C4-2B (cell line): Measurements from ENCODE around the gene GLCCI1.

ENCODE experiments used
- ZFX ChIP-seq: fragments of 450-650 bp; IDR thresholded peaks from 2 replicates; pipeline ENCODE4 v1.6.1; 2017
- TF ChIP-seq, protein P1 (sequence below): fragments of 450-650 bp; conservative IDR thresholded peaks from 2 replicates; pipeline ENCODE4 v1.5.1; 2017; ENCODE audit warnings: mild to moderate bottlenecking

DNA sequence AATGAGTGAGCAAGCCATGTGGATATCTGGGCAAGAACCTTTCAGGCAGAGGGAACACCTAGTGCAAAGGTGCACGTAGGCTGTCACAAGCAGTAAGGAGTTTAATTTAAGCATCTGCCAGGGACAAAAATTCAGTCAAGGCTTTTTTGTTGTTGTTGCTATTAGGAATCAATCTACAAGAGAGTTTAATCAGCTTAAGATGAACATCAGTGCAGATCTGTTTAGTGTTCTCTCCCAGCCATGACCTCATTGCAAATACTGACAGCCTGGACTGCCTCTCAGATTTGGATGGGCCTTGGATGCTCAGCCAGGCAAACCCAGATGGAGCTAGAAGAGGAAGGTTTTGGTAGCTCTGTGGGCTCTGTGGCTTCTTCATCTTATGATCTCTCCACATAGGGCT is 3.3 kb upstream of the GLCCI1 start:
- TF ChIP-seq, protein P1, sequence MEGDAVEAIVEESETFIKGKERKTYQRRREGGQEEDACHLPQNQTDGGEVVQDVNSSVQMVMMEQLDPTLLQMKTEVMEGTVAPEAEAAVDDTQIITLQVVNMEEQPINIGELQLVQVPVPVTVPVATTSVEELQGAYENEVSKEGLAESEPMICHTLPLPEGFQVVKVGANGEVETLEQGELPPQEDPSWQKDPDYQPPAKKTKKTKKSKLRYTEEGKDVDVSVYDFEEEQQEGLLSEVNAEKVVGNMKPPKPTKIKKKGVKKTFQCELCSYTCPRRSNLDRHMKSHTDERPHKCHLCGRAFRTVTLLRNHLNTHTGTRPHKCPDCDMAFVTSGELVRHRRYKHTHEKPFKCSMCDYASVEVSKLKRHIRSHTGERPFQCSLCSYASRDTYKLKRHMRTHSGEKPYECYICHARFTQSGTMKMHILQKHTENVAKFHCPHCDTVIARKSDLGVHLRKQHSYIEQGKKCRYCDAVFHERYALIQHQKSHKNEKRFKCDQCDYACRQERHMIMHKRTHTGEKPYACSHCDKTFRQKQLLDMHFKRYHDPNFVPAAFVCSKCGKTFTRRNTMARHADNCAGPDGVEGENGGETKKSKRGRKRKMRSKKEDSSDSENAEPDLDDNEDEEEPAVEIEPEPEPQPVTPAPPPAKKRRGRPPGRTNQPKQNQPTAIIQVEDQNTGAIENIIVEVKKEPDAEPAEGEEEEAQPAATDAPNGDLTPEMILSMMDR = no peak
- no peak for TF ChIP-seq ZFX
